Measurements from ENCODE around the gene FMO5.

Gene FMO5

DNA sequence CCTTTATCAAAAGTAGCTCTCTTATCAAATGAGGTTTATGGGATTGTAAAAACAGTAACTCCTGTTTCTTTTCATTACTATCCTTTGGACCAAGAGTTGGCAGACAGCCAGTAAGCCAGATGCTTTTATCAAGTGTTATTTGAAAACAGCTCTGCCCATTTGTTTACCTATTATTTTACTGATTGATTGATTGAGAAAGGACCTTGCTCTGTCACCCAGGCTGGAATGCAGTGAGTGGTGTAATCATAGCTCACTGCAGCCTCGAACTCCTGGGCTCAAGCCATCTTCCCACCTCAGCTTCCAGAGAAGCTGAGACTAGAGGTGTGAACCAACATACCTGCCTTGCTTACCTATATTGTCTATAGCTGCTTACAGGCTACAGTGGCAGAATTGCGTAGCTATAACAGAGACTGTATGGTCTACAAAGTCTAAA lies 56.5 kb downstream of the FMO5 start:
- no peak overlapping the region for H3K27ac ChIP-seq (ENCODE audit: low read depth, low read length, poor library complexity, severe bottlenecking)
- H3K9me3 ChIP-seq (ENCODE audit: low read length): no peaks in the 10 kb centered on the region
- TF ChIP-seq, protein P1, sequence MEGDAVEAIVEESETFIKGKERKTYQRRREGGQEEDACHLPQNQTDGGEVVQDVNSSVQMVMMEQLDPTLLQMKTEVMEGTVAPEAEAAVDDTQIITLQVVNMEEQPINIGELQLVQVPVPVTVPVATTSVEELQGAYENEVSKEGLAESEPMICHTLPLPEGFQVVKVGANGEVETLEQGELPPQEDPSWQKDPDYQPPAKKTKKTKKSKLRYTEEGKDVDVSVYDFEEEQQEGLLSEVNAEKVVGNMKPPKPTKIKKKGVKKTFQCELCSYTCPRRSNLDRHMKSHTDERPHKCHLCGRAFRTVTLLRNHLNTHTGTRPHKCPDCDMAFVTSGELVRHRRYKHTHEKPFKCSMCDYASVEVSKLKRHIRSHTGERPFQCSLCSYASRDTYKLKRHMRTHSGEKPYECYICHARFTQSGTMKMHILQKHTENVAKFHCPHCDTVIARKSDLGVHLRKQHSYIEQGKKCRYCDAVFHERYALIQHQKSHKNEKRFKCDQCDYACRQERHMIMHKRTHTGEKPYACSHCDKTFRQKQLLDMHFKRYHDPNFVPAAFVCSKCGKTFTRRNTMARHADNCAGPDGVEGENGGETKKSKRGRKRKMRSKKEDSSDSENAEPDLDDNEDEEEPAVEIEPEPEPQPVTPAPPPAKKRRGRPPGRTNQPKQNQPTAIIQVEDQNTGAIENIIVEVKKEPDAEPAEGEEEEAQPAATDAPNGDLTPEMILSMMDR (IDR thresholded peaks at IDR 0.05; ENCODE audit: low read length): no peak
- no peak for TF ChIP-seq EZH2 (IDR thresholded peaks at IDR 0.05; ENCODE audit: borderline replicate concordance, low read length)
- peaks cover 20% of the 10 kb centered on the region for H3K79me2 ChIP-seq (ENCODE audit: insufficient read depth, low read length)
- no peak overlapping the region for H3K4me2 ChIP-seq (ENCODE audit: low read length)
- no peaks in the 10 kb centered on the region for H3F3A ChIP-seq (ENCODE audit: insufficient read depth, low read length)
- H4K20me1 ChIP-seq (ENCODE audit: insufficient read depth, low read length): no peaks in the 10 kb centered on the region
- no peaks in the 10 kb centered on the region for H3K9me2 ChIP-seq (ENCODE audit: low read depth, low read length)
- H3K27me3 ChIP-seq (ENCODE audit: insufficient read depth, low read length): no peaks in the 10 kb centered on the region
- H3K4me3 ChIP-seq (ENCODE audit: low read depth, low read length, poor library complexity, severe bottlenecking): no peak overlapping the region
- H3K4me1 ChIP-seq (ENCODE audit: insufficient read depth, low read length, severe bottlenecking): peaks cover 27% of the 10 kb centered on the region
- H3K9ac ChIP-seq (ENCODE audit: low read length): no peak overlapping the region
- H3K36me3 ChIP-seq (ENCODE audit: insufficient read depth, low read length): peaks cover 36% of the 10 kb centered on the region
- H2AFZ ChIP-seq (ENCODE audit: low read length): no peak overlapping the region

DNA sequence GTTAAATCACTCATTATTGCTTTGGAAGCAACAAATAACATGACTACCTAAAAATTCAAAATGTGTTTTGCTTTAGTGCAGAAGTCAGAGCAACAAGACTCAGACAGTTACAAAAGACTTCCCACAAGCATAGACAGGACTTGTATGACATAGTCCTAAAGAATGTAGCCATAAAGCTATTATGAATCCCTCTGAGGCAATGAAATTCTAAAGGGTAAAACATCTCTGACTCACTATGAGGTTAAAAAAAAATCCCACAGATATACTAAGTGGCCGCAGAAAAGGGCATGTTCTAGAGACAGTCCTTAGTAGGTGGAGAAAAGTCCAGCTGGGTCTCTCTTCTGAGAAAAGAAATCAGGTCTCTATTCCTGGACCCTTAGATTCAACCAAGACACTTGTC lies 57.8 kb downstream of the FMO5 start:
- TF ChIP-seq, protein P1 (IDR thresholded peaks at IDR 0.05; ENCODE audit: low read length): no peak
- no peak for TF ChIP-seq EZH2 (IDR thresholded peaks at IDR 0.05; ENCODE audit: borderline replicate concordance, low read length)
- no peak overlapping the region for H3K4me3 ChIP-seq (ENCODE audit: low read depth, low read length, poor library complexity, severe bottlenecking)
- no peaks in the 10 kb centered on the region for H3K27me3 ChIP-seq (ENCODE audit: insufficient read depth, low read length)
- peaks cover 20% of the 10 kb centered on the region for H3K4me1 ChIP-seq (ENCODE audit: insufficient read depth, low read length, severe bottlenecking)
- no peak overlapping the region for H3K9ac ChIP-seq (ENCODE audit: low read length)
- no peaks in the 10 kb centered on the region for H3F3A ChIP-seq (ENCODE audit: insufficient read depth, low read length)
- no peak overlapping the region for H3K4me2 ChIP-seq (ENCODE audit: low read length)
- no peaks in the 10 kb centered on the region for H3K9me3 ChIP-seq (ENCODE audit: low read length)
- peaks cover 20% of the 10 kb centered on the region for H3K79me2 ChIP-seq (ENCODE audit: insufficient read depth, low read length)
- H3K36me3 ChIP-seq (ENCODE audit: insufficient read depth, low read length): peaks cover 38% of the 10 kb centered on the region
- no peak overlapping the region for H2AFZ ChIP-seq (ENCODE audit: low read length)
- H4K20me1 ChIP-seq (ENCODE audit: insufficient read depth, low read length): no peaks in the 10 kb centered on the region
- no peaks in the 10 kb centered on the region for H3K9me2 ChIP-seq (ENCODE audit: low read depth, low read length)
- H3K27ac ChIP-seq (ENCODE audit: low read depth, low read length, poor library complexity, severe bottlenecking): no peak overlapping the region

DNA sequence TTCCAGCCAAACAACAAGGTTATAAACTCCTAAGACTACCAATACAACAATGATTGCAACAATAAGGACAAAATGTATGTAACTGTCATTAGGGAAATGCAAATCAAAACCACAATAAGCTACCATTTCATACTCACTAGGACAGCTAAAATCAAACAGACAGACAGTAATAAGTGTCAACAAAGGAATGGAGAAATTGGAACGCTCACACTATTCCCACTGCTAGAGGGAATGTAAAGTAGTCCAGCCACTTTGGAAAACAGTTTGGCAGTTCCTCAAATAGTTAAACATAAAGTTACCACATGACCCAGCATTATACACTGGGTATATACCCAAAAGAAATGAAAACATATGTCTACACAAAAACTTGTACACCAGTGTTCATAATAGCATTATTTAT lies 62.1 kb downstream of the FMO5 start:
- Histone ChIP-seq H4K20me1 (ENCODE audit: insufficient read depth, low read length) (no peaks in the 10 kb centered on the region), H3F3A (ENCODE audit: insufficient read depth, low read length) (no peaks in the 10 kb centered on the region), H3K79me2 (ENCODE audit: insufficient read depth, low read length) (no peaks in the 10 kb centered on the region), H3K4me3 (ENCODE audit: low read depth, low read length, poor library complexity, severe bottlenecking) (no peak overlapping the region), H3K27ac (ENCODE audit: low read depth, low read length, poor library complexity, severe bottlenecking) (no peak overlapping the region), H3K27me3 (ENCODE audit: insufficient read depth, low read length) (no peaks in the 10 kb centered on the region), H3K4me2 (ENCODE audit: low read length) (no peak overlapping the region), H3K36me3 (ENCODE audit: insufficient read depth, low read length) (peaks cover 79% of the 10 kb centered on the region), H2AFZ (ENCODE audit: low read length) (no peak overlapping the region), H3K9me2 (ENCODE audit: low read depth, low read length) (no peaks in the 10 kb centered on the region), H3K9ac (ENCODE audit: low read length) (no peak overlapping the region), H3K9me3 (ENCODE audit: low read length) (no peaks in the 10 kb centered on the region), H3K4me1 (ENCODE audit: insufficient read depth, low read length, severe bottlenecking) (no peaks in the 10 kb centered on the region)
- no peak for TF ChIP-seq EZH2 (IDR thresholded peaks at IDR 0.05; ENCODE audit: borderline replicate concordance, low read length)
- TF ChIP-seq, protein P1 (IDR thresholded peaks at IDR 0.05; ENCODE audit: low read length): no peak
